NCI-H1105 treated with DMSO at 0.1 percent for 48 hours (cell line): Measurements from ENCODE around the gene PAX4.

Experiments
- DNase-seq: peaks from one replicate; lab custom pipeline; 2025; lab: John Stamatoyannopoulos, UW

PAX4 gene

GRCh38 chr7:127629268-127629854 lies 11.4 kb upstream of the PAX4 start:
- DNase-seq, result peak; percentile 32

GRCh38 chr7:127628445-127628844 lies 10.5 kb upstream of the PAX4 start:
- no peak for DNase-seq

GRCh38 chr7:127625331-127625730 lies 7.4 kb upstream of the PAX4 start:
- DNase-seq, result no peak

- no peak for DNase-seq
Measured at GRCh38 chr7:127620406-127621233, 2.7 kb upstream of the PAX4 start.

GRCh38 chr7:127619681-127620405 lies 1.9 kb upstream of the PAX4 start:
- no peak for DNase-seq

- no peak for DNase-seq
Measured at GRCh38 chr7:127618775-127619174, 833 bp upstream of the PAX4 start.

- no peak for DNase-seq
Measured at GRCh38 chr7:127616724-127617123, 1.2 kb downstream of the PAX4 start.

- no peak for DNase-seq
Measured at GRCh38 chr7:127612263-127612662, 5.7 kb downstream of the PAX4 start.

GRCh38 chr7:127609297-127609696 lies 8.6 kb downstream of the PAX4 start:
- DNase-seq, result no peak

GRCh38 chr7:127608446-127608845 lies 9.5 kb downstream of the PAX4 start:
- no peak for DNase-seq

GRCh38 chr7:127600885-127601284 lies 17.1 kb downstream of the PAX4 start:
- DNase-seq, result no peak

- no peak for DNase-seq
Measured at GRCh38 chr7:127598318-127598717, 19.6 kb downstream of the PAX4 start.

GRCh38 chr7:127595737-127596136 lies 22.2 kb downstream of the PAX4 start:
- DNase-seq, result no peak

- no peak for DNase-seq
Measured at GRCh38 chr7:127594490-127594889, 23.5 kb downstream of the PAX4 start.

GRCh38 chr7:127592550-127592949 lies 25.4 kb downstream of the PAX4 start:
- DNase-seq, result no peak

GRCh38 chr7:127591591-127591990 lies 26.4 kb downstream of the PAX4 start:
- no peak for DNase-seq

GRCh38 chr7:127591189-127591588 lies 26.8 kb downstream of the PAX4 start:
- DNase-seq, result no peak

- no peak for DNase-seq
Measured at GRCh38 chr7:127589896-127590295, 28.0 kb downstream of the PAX4 start.

- peak; percentile 60 for DNase-seq
Measured at GRCh38 chr7:127588697-127589482, 29.1 kb downstream of the PAX4 start.

GRCh38 chr7:127588019-127588696 lies 29.8 kb downstream of the PAX4 start, which contains the start of gene ARF5:
Gene ARF5 (plus strand): TSS chr7:127588411. CDS start chr7:127588499, 88 bp downstream.
- peak; percentile 69 for DNase-seq

GRCh38 chr7:127587663-127588018 lies 30.3 kb downstream of the PAX4 start:
- DNase-seq, result no peak

- no peak for DNase-seq
Measured at GRCh38 chr7:127586346-127586745, 31.6 kb downstream of the PAX4 start.
